ENCODE measurements around the gene DRD4.

Gene DRD4

DNA sequence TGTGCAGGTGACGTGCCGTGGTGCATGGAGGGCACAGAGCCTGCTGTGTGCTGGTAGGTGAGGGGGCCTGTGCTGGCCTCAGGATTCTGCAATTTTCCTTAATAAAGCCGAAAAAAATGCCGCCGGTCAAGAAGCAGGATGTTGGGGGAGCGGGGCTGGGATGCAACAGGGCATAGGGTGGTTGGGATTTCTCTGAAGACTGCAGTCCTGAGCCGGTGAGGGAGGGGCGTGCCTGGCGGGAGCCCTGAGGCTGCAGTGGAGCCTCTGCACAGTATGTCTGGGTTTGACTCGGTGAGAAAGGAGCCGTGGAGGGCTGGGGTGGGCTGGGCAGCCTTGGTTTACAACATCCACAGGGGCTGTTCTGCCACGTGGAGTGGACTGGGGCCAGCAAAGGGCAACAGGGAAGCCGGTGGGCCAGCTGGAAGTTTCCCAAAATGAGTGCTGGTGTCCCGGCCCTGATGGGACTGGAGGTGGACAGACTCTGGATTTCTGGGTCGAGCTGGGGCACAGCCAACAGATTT lies 13.7 kb upstream of the DRD4 start:
- DNase-seq (ENCODE audit: low read depth), result no peak

DNA sequence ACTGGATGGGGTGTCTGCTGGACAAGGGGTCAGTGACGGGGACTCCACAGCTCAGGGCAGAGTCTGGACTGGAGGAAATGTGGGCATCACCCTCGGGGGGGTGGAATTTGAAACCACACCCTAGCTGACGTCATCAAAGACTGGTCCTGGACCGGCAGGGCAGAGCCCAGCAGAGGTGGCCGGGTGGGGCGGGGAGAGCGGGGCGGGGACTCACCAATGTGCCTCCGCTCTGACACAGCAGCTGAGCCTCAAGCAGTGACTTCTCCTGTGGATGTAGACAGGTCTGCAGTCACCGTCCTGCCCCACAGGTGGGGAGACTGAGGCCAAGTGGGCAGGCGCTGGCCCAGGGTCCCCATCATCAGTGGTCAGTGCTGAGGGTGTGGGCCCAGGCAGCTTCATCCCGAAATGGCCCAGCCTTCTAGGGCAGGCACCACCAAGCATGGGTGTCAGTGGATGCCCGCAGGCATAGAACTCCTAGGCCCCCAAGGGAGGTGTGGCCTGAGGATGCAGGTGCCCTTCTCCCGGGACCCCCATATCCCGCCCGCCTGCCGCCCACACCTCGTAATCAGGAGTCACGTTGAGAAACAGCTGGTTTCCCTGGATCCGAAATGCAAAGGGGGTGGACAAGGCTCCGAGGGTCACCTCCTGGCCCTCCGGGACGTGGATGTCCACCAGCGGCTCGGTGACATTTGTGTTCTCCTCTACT lies 12.9 kb upstream of the DRD4 start:
- no peak for DNase-seq (ENCODE audit: low read depth)

DNA sequence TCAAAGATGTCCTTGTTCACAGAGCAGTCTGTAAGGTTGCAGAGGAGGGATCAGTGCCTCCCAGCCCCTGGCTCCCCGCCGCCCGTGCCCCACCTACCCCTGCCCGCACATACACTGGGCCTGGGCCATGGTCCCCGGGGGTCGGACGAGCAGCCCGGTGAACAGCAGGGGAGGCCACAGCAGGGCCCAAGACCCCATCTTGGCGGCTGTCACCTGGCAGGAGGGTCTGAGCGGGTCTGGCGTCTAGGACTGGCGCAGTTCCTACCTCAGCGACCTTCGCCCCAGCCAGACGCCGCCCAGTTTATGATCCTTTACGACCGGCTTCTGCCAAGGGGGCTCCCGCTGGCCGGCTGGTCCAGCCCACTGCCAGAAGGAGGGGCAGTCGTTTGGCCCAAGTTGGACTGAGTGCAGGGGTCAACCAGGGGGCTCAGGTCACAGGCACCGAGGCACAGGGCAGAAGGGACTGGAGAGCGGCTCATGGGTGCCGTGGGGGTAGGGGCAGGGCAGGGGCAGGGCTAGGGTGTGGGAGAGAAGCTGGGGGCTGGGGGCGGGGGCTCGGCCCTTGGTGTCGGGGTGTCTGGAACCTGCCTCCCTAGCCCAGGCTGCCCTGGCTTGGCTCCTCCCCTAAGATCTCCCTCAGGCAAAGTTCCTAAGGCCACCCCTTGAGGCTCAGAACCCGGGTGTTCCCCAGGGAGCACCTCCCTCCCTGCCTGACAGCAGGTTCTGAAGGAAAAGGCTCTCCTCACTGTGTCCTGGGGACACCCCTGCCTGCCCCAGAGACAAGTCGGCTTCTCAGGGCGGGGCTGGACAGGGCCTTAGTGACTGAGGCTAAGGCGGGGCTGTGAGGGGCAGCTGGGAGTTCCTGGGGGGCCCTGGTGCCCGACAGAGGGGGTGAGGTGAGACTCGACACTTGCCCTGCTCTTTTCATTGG lies 12.1 kb upstream of the DRD4 start, which contains the start of gene CDHR5:
CDHR5 (minus strand) TSS at position 251 of the 931 bp plus-strand sequence; CDS start at position 198, 53 bp downstream.
- DNase-seq (ENCODE audit: low read depth), result no peak

DNA sequence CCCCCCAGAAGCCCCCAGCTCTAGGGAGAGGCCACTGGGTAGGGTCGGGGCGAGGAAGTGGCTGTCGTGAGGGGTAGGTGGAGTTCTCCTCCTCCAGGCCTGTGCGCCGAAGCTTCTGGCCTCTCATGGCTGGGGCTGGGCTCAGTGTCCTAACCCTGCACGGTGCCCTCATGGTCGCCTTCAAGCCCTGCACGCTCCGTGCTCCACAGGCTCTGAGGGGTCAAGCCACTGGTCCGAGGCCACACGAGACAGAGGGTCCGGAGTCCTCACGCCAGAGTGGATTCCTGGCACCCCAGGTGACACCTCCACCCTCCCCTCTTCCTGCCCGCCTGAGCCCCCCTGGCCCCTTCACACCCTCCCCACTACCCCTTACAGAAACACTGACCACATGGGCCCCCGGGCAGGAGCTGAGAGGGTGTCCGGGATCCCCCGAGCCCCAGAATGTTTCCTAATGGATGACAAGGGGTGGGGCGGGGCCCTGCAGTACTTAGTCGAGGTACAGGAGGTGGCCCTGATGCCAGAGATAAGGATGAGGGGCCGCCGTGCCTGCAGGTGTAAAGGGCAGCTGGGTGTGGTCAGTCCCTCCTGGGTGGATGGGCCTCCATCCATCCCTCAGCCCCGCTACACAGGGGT lies 11.3 kb upstream of the DRD4 start:
- DNase-seq (ENCODE audit: low read depth), result no peak

DNA sequence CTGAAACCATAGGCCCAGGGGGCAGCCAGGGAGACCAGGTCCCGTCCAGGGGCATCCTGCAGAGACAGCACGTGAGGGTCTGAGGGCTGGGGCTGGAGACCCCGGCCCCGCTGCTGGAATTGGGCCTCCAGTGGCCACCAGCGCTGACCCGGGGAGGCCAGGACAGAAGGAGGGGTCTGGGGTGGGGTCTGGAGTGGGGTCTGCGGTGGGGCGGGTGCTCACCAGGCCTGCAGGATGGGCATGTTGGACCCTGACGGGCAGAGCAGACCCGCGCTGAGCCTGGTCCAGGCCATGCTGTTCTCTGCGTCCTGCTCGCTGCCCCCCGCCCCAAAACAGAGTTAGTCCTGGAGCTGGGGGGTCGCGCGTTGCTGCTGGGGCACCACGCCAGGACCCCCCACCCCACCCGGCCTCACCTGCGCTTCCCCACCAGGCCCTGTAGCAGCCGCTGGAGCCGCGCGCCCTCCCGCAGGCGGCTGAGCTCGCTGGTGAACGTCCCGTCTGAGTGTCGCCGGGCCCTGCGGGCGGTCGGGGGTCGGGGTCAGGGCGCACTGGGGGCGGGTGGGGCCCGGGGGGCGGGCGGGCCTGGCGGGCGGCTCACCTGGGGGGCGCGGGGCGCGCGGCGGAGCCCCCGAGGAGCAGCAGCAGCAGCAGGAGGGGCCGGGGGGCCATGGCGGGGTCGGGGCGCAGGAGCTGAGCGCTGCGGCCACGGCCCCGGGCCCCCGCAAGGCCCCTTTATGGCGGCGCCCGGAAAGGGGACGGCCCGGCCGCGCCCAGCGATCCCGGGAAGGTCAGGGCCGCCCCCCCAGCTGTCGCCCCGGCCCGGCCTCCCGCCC lies 10.4 kb upstream of the DRD4 start, which contains the start of gene SCT:
SCT (minus strand) TSS at position 707 of the 833 bp plus-strand sequence; CDS start at position 669, 38 bp downstream.
- no peak for DNase-seq (ENCODE audit: low read depth)

DNA sequence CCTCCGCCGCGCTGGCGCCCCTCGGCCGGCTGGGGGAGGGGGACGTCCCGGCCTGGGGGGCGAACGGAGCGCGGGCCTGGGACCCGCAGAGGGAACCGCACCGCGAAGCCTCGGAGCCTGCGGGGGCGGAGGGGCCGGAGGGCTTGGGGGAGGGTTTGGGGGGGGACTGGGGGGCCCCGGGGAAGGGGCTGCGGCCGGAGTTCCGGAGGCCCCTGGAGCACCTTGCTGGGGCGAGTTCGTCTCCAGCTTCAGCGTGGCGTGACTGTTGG lies 9.8 kb upstream of the DRD4 start:
- no peak for DNase-seq (ENCODE audit: low read depth)

DNA sequence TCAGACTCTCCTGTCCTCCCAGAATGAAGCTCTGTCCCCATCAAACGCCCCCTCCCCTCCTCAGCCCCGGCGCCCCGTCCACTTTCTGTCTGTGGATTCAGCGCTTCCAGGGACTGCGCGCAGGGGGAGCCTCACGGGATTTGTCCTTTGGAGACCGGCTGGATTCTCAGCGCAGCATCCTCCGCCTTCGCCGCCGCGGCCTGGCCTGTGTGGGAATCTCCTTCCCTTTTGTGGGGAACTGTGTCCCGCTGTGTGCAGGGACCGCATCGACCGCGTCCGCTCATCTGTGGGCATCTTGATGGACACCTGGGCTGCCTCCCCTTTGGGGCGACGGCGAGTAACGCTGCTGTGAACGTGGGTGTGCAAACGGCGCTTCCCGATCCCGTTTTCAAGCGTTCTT lies 9.0 kb upstream of the DRD4 start:
- no peak for DNase-seq (ENCODE audit: low read depth)

DNA sequence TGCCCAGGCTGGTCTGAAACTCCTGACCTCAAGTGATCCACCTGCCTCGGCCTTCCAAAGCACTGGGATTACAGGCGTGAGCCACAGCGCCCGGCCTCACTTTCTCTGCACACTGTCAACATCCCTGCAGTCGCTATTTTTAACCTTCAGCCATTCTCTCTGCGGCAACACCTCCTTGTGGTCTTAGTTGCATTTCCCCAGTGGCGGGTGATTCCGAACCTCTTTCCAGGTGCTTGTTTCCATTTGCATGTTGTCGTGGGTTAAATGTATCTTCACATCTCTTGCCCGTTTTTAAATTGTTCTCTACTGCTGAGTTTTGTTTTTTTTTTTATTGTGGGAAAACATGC lies 7.9 kb upstream of the DRD4 start:
- no peak for DNase-seq (ENCODE audit: low read depth)

DNA sequence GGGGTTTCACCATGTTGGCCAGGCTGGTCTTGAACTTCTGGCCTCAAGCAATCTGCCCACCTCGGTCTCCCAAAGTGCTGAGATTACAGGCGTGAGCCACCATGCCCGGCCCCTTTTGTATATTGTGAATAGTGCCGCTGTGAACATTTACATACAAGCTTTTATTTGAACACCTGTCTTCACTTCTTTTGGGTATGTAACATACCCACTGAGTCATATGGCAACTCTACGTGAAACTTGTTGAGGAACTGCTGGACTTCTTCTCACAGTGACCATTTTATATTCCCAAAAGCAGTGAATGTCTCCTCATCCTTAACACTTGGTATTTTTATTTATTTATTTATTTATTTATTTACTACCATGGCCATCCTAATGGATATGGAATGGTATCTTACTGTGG lies 6.2 kb upstream of the DRD4 start:
- DNase-seq (ENCODE audit: low read depth), result no peak

DNA sequence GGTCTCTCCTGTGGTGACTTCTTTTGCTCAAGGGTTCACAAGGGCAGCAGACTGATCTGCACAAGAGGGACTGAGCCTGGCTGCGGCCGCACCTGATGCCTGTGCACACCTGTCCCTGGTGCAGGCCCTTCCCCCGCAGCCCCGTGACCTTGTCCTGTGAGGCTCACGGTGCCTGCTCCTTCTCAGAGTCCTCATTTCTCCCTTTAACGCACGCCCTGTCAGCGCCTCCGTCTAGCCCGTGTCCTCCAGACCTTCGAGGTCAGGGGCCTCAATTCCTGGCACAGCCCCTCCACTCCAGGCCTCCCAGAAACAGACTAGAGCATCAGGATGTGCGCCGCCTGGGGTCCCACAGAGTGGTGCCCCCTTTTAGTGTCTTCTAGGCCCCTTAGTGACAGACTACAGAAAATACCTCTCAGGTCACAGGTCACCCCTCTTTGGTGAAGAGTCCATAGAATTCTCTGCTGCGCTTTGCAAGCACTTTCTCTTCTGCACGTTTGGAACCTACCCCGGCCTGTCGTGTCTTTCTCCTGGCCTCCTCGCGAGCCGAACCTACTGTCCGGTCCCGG lies 1.0 kb upstream of the DRD4 start:
- DNase-seq (ENCODE audit: low read depth), result no peak

DNA sequence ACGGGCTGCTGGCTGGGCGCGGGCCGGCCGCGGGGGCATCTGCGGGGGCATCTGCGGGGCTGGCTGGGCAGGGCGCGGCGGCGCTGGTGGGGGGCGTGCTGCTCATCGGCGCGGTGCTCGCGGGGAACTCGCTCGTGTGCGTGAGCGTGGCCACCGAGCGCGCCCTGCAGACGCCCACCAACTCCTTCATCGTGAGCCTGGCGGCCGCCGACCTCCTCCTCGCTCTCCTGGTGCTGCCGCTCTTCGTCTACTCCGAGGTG lies 194 bp downstream of the DRD4 start:
- DNase-seq (ENCODE audit: low read depth), result no peak

DNA sequence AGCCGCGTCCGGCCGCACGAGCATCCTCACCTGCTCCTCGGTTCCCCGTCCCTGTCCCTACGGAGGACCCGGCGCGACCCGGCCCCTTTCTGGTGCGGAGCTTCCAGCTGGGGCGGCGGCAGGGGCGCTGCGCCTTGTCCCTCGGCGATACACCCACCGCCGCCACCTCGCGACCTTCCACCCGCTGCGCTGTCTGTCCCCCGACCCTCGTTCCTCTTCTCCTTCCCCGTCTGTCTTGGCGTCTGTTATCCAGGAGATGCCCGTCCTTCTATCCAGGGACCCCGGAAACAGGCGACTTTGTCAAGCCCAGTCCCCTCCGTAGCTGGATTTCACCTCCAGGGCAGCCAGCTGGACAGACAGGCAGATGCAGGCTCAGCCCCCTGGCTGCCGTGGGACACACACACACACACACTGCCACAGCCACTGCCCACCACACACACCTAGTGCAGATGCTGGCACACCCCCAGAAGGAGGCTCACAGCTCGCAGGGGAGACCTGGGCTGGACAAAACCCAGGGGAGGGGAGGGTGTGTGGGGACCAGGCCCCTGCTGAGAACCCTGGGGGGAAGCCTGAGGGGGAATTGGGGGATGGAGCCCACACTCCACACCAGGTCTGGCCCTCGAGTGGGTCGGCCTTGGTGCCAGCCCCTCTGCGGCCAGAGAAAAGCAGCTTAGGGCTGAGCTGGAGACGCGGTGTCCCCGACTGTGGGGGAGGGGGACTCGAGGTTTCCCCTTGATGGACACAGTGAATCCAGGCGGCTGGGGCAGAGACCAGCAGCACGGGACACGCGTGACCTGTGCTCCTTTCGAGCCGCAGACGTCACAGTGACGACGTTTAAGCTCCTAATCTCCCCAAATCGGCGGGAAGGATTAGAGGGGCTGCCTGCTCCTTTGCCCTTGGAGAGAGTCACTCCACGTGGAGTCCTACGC lies 788 bp downstream of the DRD4 start:
- no peak for DNase-seq (ENCODE audit: low read depth)

DNA sequence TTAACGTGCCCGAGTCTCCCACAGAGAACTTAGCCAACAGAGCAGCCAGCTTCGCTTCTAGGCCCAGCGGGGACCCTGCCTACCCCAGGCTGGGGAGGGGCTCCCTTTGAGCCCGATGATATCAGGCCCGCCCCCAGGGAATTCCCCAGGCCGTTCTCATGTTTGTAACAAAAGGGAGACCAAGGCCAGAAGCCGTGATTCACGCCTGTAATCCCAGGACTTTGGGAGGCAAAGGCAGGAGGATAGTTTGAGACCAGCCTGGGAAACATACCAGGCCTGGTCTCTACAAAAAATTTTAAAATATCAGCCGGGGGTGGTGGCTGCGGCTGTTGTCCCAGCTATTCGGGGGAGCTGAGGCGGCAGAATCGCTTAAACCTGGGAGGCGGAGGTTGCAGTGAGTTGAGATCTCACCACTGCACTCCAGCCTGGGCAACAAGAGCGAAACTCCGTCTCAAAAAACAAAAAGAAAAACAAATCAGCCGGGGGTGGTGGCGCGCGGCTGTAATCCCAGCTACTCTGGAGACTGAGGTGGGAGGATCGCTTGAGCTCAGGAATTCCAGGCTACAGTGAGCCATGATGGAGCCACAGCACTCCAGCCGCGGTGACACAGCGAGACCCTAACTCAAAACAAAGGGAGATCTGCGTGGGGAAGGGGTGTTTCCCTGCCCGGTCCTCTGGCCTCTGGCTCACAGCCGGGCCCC lies 1.7 kb downstream of the DRD4 start:
- DNase-seq (ENCODE audit: low read depth), result no peak

DNA sequence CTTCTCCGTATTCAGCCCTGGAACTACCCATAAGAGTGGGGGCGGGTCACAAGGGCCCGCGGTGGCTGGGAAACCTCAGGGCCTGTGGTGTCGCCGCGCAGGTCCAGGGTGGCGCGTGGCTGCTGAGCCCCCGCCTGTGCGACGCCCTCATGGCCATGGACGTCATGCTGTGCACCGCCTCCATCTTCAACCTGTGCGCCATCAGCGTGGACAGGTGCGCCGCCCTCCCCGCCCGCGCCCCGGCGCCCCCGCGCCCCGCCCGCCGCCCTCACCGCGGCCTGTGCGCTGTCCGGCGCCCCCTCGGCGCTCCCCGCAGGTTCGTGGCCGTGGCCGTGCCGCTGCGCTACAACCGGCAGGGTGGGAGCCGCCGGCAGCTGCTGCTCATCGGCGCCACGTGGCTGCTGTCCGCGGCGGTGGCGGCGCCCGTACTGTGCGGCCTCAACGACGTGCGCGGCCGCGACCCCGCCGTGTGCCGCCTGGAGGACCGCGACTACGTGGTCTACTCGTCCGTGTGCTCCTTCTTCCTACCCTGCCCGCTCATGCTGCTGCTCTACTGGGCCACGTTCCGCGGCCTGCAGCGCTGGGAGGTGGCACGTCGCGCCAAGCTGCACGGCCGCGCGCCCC lies 2.4 kb downstream of the DRD4 start:
- DNase-seq (ENCODE audit: low read depth), result no peak

DNA sequence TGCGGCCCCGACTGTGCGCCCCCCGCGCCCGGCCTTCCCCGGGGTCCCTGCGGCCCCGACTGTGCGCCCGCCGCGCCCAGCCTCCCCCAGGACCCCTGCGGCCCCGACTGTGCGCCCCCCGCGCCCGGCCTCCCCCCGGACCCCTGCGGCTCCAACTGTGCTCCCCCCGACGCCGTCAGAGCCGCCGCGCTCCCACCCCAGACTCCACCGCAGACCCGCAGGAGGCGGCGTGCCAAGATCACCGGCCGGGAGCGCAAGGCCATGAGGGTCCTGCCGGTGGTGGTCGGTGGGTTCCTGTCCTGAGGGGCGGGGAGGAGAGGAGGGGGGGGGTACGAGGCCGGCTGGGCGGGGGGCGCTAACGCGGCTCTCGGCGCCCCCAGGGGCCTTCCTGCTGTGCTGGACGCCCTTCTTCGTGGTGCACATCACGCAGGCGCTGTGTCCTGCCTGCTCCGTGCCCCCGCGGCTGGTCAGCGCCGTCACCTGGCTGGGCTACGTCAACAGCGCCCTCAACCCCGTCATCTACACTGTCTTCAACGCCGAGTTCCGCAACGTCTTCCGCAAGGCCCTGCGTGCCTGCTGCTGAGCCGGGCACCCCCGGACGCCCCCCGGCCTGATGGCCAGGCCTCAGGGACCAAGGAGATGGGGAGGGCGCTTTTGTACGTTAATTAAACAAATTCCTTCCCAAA lies 3.1 kb downstream of the DRD4 start:
- DNase-seq (ENCODE audit: low read depth), result no peak

DNA sequence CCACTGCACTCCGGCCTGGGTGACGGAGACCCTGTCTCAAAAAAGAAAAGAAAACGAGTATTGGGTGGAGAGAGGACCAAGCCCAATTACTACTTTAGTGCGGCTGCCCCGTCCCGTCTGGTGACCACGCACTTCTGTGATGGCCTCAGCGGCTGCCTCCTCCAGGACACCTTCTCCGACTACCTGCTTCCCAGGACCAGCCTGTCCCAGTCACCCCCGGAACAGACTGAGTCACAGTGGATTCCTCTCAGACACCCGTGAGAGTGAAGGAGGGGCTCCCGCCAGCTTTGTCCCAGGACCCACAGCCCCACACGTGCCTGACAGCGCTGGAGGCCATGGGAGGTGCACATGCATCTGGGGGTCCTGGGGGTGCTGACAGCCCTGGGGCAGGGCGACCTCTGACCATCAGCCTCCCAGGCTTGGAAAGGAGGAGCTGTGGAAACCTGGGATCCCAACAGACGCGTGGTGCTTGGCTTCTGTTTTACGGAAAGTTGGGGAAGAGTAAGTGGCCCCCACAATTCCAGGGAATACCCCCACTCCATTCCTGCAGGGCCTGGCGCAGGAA lies 4.8 kb downstream of the DRD4 start:
- DNase-seq (ENCODE audit: low read depth), result no peak

DNA sequence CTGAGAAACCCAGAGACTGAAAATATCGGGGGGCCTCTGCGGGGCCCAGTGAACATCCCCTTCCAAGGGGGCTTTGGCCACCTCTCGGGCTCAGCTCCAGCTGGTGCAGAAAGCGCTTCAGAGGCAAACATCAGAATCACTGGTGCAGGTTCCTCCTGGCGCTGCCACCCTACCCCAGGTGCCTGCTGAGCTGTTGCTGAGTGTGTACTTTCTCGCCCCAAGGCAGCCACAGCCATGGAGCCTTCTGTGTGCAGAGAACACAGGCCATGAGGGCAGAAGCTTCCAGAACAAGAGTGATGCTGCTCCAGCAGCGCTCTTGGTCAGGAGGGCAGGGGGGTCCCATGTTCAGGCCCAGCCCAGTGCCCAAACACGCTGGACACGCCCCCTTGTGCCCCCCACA lies 6.3 kb downstream of the DRD4 start:
- DNase-seq (ENCODE audit: low read depth), result no peak

DNA sequence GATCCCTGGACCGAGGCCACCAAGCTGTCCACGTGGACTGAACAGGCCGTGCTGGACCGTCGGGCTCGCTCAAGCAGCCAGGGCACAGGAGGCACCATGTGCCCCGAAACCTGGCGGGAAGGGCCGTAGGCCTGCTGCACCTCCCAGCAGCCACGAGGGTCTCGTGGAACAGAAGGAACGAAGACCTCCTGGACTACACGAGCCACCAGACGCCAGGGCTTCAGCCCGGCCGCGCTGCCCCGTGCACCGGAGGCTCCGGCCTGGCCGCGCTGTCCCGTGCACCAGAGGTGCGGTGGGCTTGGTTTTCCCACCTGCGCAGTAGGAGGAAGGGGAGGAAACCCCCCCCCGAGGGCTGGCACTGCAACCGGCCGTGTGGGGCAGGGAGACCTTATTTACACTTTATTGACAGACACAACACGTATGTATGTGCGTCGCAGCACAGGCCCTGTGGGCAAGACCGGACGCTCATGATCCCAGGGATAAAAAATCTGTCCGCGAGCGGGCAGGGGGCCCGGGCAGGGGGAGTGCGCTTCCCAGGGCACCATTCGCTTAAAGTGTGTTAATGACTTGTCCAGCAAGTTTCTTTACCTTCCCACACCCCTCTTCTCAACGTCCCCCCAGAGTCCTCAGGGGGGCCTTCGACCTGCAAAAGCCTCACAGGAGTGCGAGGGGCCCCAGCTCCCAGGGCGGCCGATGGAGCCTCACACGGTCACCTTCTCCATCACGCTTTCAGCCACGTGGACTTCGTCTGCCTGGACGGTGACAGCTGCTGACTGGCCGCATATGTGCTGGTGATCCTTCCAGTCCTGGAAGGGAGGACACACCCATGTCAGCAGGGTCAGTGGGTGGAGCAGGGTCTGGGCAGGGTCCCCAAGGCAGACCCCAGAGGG lies 7.0 kb downstream of the DRD4 start:
- DNase-seq (ENCODE audit: low read depth), result no peak
